GM19351 (cell line): ENCODE results near the gene STAT2.

Source experiments
- ATAC-seq: cut with Tn5 transposase; IDR thresholded peaks from one replicate; pipeline ENCODE4 v1.9.1; 2021; ENCODE audit warnings: mild to moderate bottlenecking, moderate library complexity; ENCODE audit not compliant: unreplicated experiment

Gene STAT2

DNA sequence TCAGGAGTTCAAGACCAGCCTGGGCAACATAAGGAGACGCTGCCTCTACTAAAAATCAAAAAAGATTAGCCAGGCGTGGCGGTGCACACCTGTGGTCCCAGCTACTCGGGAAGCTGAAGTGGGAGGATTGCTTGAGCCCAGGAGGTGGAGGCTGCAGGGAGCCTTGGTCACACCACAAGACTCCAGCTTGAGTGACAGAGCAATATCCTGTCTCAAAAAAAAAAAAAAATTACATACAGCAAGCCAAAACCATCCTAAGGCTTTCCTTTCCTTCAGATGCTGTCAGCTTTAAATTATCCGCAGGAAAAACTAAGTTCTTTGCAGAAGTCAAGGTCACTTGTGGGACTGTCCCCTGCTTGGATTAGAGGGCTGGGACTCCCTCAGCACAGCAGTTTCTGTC is 61.1 kb downstream of the STAT2 start:
- no peak for ATAC-seq

DNA sequence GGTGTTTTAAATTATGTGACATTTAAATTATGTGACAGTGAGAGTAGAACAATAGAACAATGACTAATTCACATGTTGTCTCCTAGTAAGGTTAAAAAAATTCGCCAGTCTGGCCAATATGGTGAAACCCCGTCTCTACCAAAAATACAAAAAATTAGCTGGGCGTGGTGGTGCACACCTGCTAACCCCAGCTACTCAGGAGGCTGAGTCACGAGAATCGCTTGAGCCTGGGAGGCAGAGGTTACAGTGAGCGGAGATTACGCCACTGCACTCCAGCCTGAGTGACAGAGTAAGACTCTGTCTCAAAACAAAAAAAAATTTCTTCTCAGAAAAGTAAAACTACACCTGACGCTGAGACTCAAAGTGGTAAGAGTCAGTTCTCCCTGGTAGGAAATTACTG is 62.5 kb downstream of the STAT2 start:
- no peak for ATAC-seq

- no peak for ATAC-seq
Observed at GRCh38 chr12:56296295-56296694, 63.6 kb downstream of the STAT2 start.

DNA sequence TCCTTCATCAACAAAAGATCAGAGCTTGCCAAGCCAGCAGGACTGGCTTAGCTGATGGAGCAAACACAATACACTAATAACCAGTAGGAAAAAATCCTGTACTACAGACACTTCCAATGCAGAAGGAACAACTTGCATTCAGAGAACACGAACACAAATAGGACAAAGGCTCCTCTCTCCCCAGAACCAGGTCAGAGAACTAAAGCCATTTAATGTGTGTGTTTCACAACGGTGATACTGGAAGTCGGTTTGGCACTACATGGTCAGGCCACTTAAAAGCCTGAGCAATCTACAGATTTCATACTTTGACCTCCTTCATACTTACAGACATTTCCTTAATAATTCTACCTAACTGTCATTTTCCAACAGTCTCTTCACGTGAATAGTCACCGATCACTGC is 66.1 kb downstream of the STAT2 start:
- ATAC-seq = no peak
